ENCODE measurements around the gene SDR42E2.
"Not testable (repeated sequence)": the region's sequence is repeated elsewhere in the genome, so short reads cannot be mapped to it uniquely, and the experiment has no call there.

SDR42E2 gene

DNA sequence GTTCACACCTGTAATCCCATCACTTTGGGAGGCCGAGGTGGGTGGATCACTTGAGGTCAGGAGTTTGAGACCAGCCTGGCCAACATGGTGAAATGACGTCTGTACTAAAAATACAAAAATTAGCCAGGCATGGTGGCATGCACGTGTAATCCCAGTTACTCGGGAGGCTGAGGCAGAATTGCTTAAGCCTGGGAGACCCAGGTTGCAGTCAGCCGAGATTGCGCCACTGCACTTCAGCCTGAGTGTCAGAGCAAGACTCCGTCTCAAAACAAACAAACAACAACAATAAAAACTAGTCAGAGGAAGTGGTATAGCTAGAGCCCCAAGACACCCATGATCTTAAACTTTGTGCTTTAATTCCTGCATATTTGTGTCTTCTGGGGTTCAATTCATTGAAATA lies 9.2 kb upstream of the SDR42E2 start:
- H3K4me3 ChIP-seq (ENCODE audit: low read depth, low read length); H3K27ac ChIP-seq (ENCODE audit: extremely low read depth, low read depth, low read length); H3K36me3 ChIP-seq (ENCODE audit: control insufficient read depth in 2 of 2, insufficient read depth in 1 of 2, low read length in 2 of 2); H3K9me3 ChIP-seq (ENCODE audit: control insufficient read depth, insufficient read depth, low read depth, low read length); POLR2A ChIA-PET; H3K4me1 ChIP-seq (ENCODE audit: control insufficient read depth, insufficient read depth, low read length): not testable (repeated sequence)
- CTCF ChIA-PET, result interaction anchor here (0.9 to 1.4 kb wide), 3 partner anchors 11 to 54 kb away, joined by 3 to 5 read pairs (median 3); no protein-coding TSS in a partner anchor

DNA sequence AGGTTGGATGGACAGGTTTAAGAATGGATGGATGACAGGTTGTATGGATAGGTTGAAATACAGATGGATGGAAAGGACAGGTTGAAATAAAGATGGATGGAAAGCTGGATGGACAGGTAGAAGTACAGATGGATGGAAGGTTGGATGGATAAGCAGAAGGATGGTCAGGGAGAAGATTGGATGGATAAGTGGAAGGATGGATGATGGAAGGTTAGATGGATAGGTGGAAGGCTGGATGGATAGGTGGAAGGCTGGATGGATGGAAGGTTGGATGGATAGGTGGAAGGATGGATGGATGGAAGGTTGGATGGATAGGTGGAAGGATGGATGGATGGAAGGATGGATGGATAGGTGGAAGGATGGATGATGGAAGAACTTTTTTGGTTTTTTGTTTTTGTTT lies 905 bp upstream of the SDR42E2 start:
- peak; percentile 32; the same call in 1 of the 2 replicates for TF ChIP-seq ZNF311 (tag by site-specific recombination; IDR thresholded peaks at IDR 0.05; ENCODE audit: borderline replicate concordance)
- TF ChIP-seq ZXDB (tag by site-specific recombination; IDR thresholded peaks at IDR 0.05), result no peak
- no peak for TF ChIP-seq ZFHX2 (tag by site-specific recombination; conservative IDR thresholded peaks at IDR 0.05)
- 0 out of 2 replicates have a peak, but pooled peaks have one; percentile 42 for TF ChIP-seq ZNF248 (tag by site-specific recombination; IDR thresholded peaks at IDR 0.05)
- peak; percentile 94 for TF ChIP-seq ZNF366 (tag by site-specific recombination; conservative IDR thresholded peaks at IDR 0.05)
- peak; percentile 47; the same call in 1 of the 2 replicates for TF ChIP-seq ZNF354C (tag by site-specific recombination; IDR thresholded peaks at IDR 0.05; ENCODE audit: borderline replicate concordance, low read depth)
- peak; percentile 77 for TF ChIP-seq ZBTB17 (tag by site-specific recombination; IDR thresholded peaks at IDR 0.05)
- CTCF ChIA-PET, result interaction anchor here (0.6 to 0.9 kb wide), 2 partner anchors 13 to 27 kb away, joined by 3 read pairs; no protein-coding TSS in a partner anchor
- Histone ChIP-seq H3K4me3 (ENCODE audit: low read depth, low read length) (no peak overlapping the region), H3K9me3 (ENCODE audit: control insufficient read depth, insufficient read depth, low read depth, low read length) (no peaks in the 10 kb centered on the region), H3K4me1 (ENCODE audit: control insufficient read depth, insufficient read depth, low read length) (no peaks in the 10 kb centered on the region), H3K27ac (ENCODE audit: extremely low read depth, low read depth, low read length) (no peak overlapping the region), H3K36me3 (ENCODE audit: control insufficient read depth in 2 of 2, insufficient read depth in 1 of 2, low read length in 2 of 2) (no peaks in the 10 kb centered on the region)
- POLR2A ChIA-PET, result no interaction called here

DNA sequence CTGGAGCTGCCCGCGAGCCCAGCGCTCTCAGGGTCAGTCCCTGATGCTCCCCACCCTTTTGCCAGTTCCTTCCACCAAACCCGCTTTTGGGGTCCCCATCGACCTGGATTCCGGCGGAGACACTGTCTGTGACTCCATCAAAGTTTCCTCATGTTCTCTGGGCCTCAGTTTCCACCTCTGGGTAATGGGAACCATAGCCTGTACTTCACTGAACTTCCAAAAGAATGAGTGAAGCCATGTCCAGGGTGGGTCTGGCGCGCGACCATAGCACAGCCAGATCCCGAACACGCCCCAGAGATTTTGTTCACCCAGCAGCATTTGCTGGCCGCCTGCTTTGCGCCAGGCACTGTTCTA lies 327 bp downstream of the SDR42E2 start:
- Histone ChIP-seq H3K27ac (ENCODE audit: extremely low read depth, low read depth, low read length) (no peak overlapping the region), H3K9me3 (ENCODE audit: control insufficient read depth, insufficient read depth, low read depth, low read length) (no peaks in the 10 kb centered on the region), H3K4me3 (ENCODE audit: low read depth, low read length) (no peak overlapping the region), H3K36me3 (ENCODE audit: control insufficient read depth in 2 of 2, insufficient read depth in 1 of 2, low read length in 2 of 2) (no peaks in the 10 kb centered on the region), H3K4me1 (ENCODE audit: control insufficient read depth, insufficient read depth, low read length) (no peaks in the 10 kb centered on the region)
- ChIA-PET CTCF (no interaction called here), POLR2A (no interaction called here)
- TF ChIP-seq ZXDB (tag by site-specific recombination; IDR thresholded peaks at IDR 0.05) (no peak), ZBTB21 (tag by site-specific recombination; IDR thresholded peaks at IDR 0.05) (no peak), ZNF76 (tag by site-specific recombination; IDR thresholded peaks at IDR 0.05; ENCODE audit: borderline replicate concordance, low read depth) (no peak), ZNF140 (tag by site-specific recombination; IDR thresholded peaks at IDR 0.05) (no peak)
- TF ChIP-seq, protein P1, sequence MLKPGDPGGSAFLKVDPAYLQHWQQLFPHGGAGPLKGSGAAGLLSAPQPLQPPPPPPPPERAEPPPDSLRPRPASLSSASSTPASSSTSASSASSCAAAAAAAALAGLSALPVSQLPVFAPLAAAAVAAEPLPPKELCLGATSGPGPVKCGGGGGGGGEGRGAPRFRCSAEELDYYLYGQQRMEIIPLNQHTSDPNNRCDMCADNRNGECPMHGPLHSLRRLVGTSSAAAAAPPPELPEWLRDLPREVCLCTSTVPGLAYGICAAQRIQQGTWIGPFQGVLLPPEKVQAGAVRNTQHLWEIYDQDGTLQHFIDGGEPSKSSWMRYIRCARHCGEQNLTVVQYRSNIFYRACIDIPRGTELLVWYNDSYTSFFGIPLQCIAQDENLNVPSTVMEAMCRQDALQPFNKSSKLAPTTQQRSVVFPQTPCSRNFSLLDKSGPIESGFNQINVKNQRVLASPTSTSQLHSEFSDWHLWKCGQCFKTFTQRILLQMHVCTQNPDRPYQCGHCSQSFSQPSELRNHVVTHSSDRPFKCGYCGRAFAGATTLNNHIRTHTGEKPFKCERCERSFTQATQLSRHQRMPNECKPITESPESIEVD (tag by site-specific recombination; IDR thresholded peaks at IDR 0.05), result no peak
- TF ChIP-seq, protein P2, sequence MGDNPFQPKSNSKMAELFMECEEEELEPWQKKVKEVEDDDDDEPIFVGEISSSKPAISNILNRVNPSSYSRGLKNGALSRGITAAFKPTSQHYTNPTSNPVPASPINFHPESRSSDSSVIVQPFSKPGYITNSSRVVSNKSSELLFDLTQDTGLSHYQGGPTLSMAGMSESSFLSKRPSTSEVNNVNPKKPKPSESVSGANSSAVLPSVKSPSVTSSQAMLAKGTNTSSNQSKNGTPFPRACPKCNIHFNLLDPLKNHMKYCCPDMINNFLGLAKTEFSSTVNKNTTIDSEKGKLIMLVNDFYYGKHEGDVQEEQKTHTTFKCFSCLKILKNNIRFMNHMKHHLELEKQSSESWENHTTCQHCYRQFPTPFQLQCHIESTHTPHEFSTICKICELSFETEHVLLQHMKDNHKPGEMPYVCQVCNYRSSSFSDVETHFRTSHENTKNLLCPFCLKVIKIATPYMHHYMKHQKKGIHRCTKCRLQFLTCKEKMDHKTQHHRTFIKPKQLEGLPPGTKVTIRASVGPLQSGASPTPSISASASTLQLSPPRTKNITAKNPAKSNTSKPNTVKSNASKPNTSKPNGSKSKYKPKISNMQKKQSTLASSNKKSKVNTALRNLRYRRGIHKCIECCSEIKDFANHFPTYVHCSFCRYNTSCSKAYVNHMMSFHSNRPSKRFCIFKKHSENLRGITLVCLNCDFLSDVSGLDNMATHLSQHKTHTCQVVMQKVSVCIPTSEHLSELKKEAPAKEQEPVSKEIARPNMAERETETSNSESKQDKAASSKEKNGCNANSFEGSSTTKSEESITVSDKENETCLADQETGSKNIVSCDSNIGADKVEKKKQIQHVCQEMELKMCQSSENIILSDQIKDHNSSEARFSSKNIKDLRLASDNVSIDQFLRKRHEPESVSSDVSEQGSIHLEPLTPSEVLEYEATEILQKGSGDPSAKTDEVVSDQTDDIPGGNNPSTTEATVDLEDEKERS (tag by site-specific recombination; IDR thresholded peaks at IDR 0.05), result no peak
- TF ChIP-seq, protein P3, sequence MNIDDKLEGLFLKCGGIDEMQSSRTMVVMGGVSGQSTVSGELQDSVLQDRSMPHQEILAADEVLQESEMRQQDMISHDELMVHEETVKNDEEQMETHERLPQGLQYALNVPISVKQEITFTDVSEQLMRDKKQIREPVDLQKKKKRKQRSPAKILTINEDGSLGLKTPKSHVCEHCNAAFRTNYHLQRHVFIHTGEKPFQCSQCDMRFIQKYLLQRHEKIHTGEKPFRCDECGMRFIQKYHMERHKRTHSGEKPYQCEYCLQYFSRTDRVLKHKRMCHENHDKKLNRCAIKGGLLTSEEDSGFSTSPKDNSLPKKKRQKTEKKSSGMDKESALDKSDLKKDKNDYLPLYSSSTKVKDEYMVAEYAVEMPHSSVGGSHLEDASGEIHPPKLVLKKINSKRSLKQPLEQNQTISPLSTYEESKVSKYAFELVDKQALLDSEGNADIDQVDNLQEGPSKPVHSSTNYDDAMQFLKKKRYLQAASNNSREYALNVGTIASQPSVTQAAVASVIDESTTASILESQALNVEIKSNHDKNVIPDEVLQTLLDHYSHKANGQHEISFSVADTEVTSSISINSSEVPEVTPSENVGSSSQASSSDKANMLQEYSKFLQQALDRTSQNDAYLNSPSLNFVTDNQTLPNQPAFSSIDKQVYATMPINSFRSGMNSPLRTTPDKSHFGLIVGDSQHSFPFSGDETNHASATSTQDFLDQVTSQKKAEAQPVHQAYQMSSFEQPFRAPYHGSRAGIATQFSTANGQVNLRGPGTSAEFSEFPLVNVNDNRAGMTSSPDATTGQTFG (tag by site-specific recombination; IDR thresholded peaks at IDR 0.05; ENCODE audit: borderline replicate concordance), result no peak
- TF ChIP-seq, protein P4, sequence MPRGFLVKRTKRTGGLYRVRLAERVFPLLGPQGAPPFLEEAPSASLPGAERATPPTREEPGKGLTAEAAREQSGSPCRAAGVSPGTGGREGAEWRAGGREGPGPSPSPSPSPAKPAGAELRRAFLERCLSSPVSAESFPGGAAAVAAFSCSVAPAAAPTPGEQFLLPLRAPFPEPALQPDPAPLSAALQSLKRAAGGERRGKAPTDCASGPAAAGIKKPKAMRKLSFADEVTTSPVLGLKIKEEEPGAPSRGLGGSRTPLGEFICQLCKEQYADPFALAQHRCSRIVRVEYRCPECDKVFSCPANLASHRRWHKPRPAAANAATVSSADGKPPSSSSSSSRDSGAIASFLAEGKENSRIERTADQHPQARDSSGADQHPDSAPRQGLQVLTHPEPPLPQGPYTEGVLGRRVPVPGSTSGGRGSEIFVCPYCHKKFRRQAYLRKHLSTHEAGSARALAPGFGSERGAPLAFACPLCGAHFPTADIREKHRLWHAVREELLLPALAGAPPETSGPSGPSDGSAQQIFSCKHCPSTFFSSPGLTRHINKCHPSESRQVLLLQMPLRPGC (tag by site-specific recombination; IDR thresholded peaks at IDR 0.05), result no peak

Measured in HEK293 (cell line).